MM.1S (cell line): Measurements from ENCODE around the gene EVL.
"Not testable (repeated sequence)": the region's sequence is repeated elsewhere in the genome, so short reads cannot be mapped to it uniquely, and the experiment has no call there.

Source experiments
- DNase-seq: peaks from one replicate; pipeline ENCODE4 v3.0.0-alpha.2; 2015
- H2AFZ ChIP-seq: fragments of 300-600 bp; sonication (generic); 2 replicates; pipeline ENCODE4 v1.6.0; 2016; ENCODE audit warnings: antibody characterized with exemption, low read length
- H3F3A ChIP-seq: fragments of 300-600 bp; sonication (generic); 2 replicates; pipeline ENCODE4 v1.6.1; 2016; ENCODE audit warnings: mild to moderate bottlenecking, antibody characterized with exemption, low read length, moderate library complexity, mixed read lengths; ENCODE audit not compliant: insufficient read depth
- H3K27ac ChIP-seq: fragments of 300-600 bp; sonication (generic); 2 replicates; pipeline ENCODE4 v1.5.1; 2016; ENCODE audit warnings: mild to moderate bottlenecking, low read length
- H3K27me3 ChIP-seq: fragments of 300-600 bp; sonication (generic); replicated peaks from 2 replicates; pipeline ENCODE4 v1.6.0; 2016; ENCODE audit warnings: low read length; ENCODE audit not compliant: insufficient read depth
- H3K36me3 ChIP-seq: fragments of 300-600 bp; sonication (generic); replicated peaks from 2 replicates; pipeline ENCODE4 v1.6.1; 2016; ENCODE audit warnings: mild to moderate bottlenecking, low read length, mixed read lengths; ENCODE audit not compliant: insufficient read depth
- H3K4me1 ChIP-seq: fragments of 300-600 bp; sonication (generic); 2 replicates; pipeline ENCODE4 v1.6.1; 2016; ENCODE audit warnings: low read length, mixed read lengths
- H3K4me2 ChIP-seq: fragments of 300-600 bp; sonication (generic); 2 replicates; pipeline ENCODE4 v1.6.0; 2016; ENCODE audit warnings: low read depth, low read length
- H3K4me3 ChIP-seq: fragments of 300-600 bp; sonication (generic); 2 replicates; pipeline ENCODE4 v1.5.1; 2016; ENCODE audit warnings: low read length, mixed read lengths
- H3K79me2 ChIP-seq: fragments of 300-600 bp; sonication (generic); 2 replicates; pipeline ENCODE4 v1.6.1; 2016; ENCODE audit warnings: mixed run types, low read length, mixed read lengths
- H3K9ac ChIP-seq: fragments of 300-600 bp; sonication (generic); 2 replicates; pipeline ENCODE4 v1.6.1; 2016; ENCODE audit warnings: low read length, mixed read lengths
- H3K9me2 ChIP-seq: fragments of 300-600 bp; sonication (generic); replicated peaks from 2 replicates; pipeline ENCODE4 v1.6.1; 2016; ENCODE audit warnings: mild to moderate bottlenecking, low read length, mixed read lengths; ENCODE audit not compliant: insufficient read depth
- H3K9me3 ChIP-seq: fragments of 300-600 bp; sonication (generic); replicated peaks from 2 replicates; pipeline ENCODE4 v1.6.1; 2016; ENCODE audit warnings: mild to moderate bottlenecking, low read length, mixed read lengths; ENCODE audit not compliant: insufficient read depth
- H4K20me1 ChIP-seq: fragments of 300-600 bp; sonication (generic); 2 replicates; pipeline ENCODE4 v1.6.1; 2016; ENCODE audit warnings: mild to moderate bottlenecking, low read length, moderate library complexity, mixed read lengths; ENCODE audit not compliant: insufficient read depth
- CTCF ChIP-seq: fragments of 300-600 bp; sonication (generic); IDR thresholded peaks from 2 replicates; pipeline ENCODE4 v1.5.1; 2016; ENCODE audit warnings: antibody characterized with exemption, low read length, mixed read lengths
- EZH2 ChIP-seq: fragments of 300-600 bp; sonication (generic); optimal IDR thresholded peaks from 2 replicates; pipeline ENCODE3; 2017; ENCODE audit warnings: low read depth, mild to moderate bottlenecking, antibody characterized with exemption, low read length, mixed read lengths
- EZH2phosphoT487 ChIP-seq: fragments of 300-600 bp; sonication (generic); IDR thresholded peaks from 2 replicates; pipeline ENCODE4 v1.6.1; 2018; ENCODE audit warnings: antibody characterized with exemption, low read length

Gene EVL

GRCh38 chr14:100176811-100177327 is 111.6 kb downstream of the EVL start:
- Histone ChIP-seq H3K27ac (no peak overlapping the region), H4K20me1 (no peaks in the 10 kb centered on the region), H3K79me2 (no peaks in the 10 kb centered on the region), H3K36me3 (no peaks in the 10 kb centered on the region), H3K9me2 (no peaks in the 10 kb centered on the region), H3K4me3 (no peak overlapping the region), H3K4me1 (no peaks in the 10 kb centered on the region), H3K9me3 (no peaks in the 10 kb centered on the region), H3F3A (no peaks in the 10 kb centered on the region), H3K9ac (no peak overlapping the region), H3K4me2 (no peak overlapping the region), H2AFZ (no peak overlapping the region), H3K27me3 (no peaks in the 10 kb centered on the region)
- TF ChIP-seq EZH2 = no peak
- TF ChIP-seq EZH2phosphoT487 = no peak
- TF ChIP-seq CTCF = no peak
- no peak for DNase-seq

GRCh38 chr14:100178691-100179090 is 113.5 kb downstream of the EVL start:
- Histone ChIP-seq H4K20me1 (no peaks in the 10 kb centered on the region), H3K79me2 (no peaks in the 10 kb centered on the region), H3K27ac (no peak overlapping the region), H3K27me3 (no peaks in the 10 kb centered on the region), H3K4me1 (no peaks in the 10 kb centered on the region), H3K4me2 (no peak overlapping the region), H3K9me3 (no peaks in the 10 kb centered on the region), H3K36me3 (no peaks in the 10 kb centered on the region), H3K9me2 (no peaks in the 10 kb centered on the region), H3F3A (no peaks in the 10 kb centered on the region), H2AFZ (no peak overlapping the region), H3K4me3 (no peak overlapping the region), H3K9ac (no peak overlapping the region)
- DNase-seq = no peak
- TF ChIP-seq CTCF = no peak
- TF ChIP-seq EZH2 = no peak
- no peak for TF ChIP-seq EZH2phosphoT487

GRCh38 chr14:100180671-100181070 is 115.4 kb downstream of the EVL start:
- H3K4me1 ChIP-seq, H3K9me2 ChIP-seq, H3K4me2 ChIP-seq, H3K79me2 ChIP-seq, H3K9ac ChIP-seq, H2AFZ ChIP-seq, H3K36me3 ChIP-seq, H3K27ac ChIP-seq, H3K9me3 ChIP-seq, H4K20me1 ChIP-seq, DNase-seq, H3K4me3 ChIP-seq, H3F3A ChIP-seq, H3K27me3 ChIP-seq: not testable (repeated sequence)

GRCh38 chr14:100181876-100182551 is 116.8 kb downstream of the EVL start:
- H3K4me2 ChIP-seq, DNase-seq, H3F3A ChIP-seq, H3K27me3 ChIP-seq, H4K20me1 ChIP-seq, H2AFZ ChIP-seq, H3K9me2 ChIP-seq, H3K9me3 ChIP-seq, H3K36me3 ChIP-seq, H3K4me3 ChIP-seq, H3K27ac ChIP-seq, H3K9ac ChIP-seq, H3K4me1 ChIP-seq, H3K79me2 ChIP-seq: not testable (repeated sequence)
